SK-N-MC (cell line): ENCODE results near the gene DENND5B.
"Not testable (repeated sequence)": the region's sequence is repeated elsewhere in the genome, so short reads cannot be mapped to it uniquely, and the experiment has no call there.

ENCODE experiments used
- DNase-seq: peaks from one replicate; pipeline ENCODE4 v3.0.0-alpha.2; 2011; ENCODE audit warnings: low read depth, low spot score
- H3K27ac ChIP-seq: fragments of 200-600 bp; sonication (generic); 2 replicates; pipeline ENCODE4 v1.5.1; 2016; ENCODE audit warnings: mixed run types
- H3K36me3 ChIP-seq: fragments of 200-600 bp; sonication (generic); 2 replicates; pipeline ENCODE4 v1.6.1; 2017; ENCODE audit warnings: antibody characterized with exemption, low read length, mixed read lengths; ENCODE audit not compliant: insufficient read depth
- H3K4me3 ChIP-seq: fragments of 200-600 bp; sonication (generic); 2 replicates; pipeline ENCODE4 v1.5.1; 2016
- H3K9ac ChIP-seq: fragments of 200-600 bp; sonication (generic); 2 replicates; pipeline ENCODE4 v1.8.0; 2017; ENCODE audit warnings: mixed run types, mixed read lengths; ENCODE audit not compliant: insufficient read length
- H3K9me3 ChIP-seq: fragments of 200-600 bp; sonication (generic); 2 replicates; pipeline ENCODE4 v1.6.1; 2017; ENCODE audit warnings: low read depth, mild to moderate bottlenecking, antibody characterized with exemption, low read length, moderate library complexity, mixed read lengths
- EZH2 ChIP-seq: fragments of 200-600 bp; sonication (generic); IDR thresholded peaks from one replicate; pipeline ENCODE4 v1.6.1; 2017; ENCODE audit warnings: antibody characterized with exemption
- FOXP2 ChIP-seq: optimal IDR thresholded peaks from 2 replicates; pipeline ENCODE3; 2011; ENCODE audit warnings: mild to moderate bottlenecking, moderate library complexity; ENCODE audit not compliant: insufficient read depth; ENCODE audit errors: extremely low read length, control extremely low read depth
- POLR2AphosphoS5 ChIP-seq: IDR thresholded peaks from 2 replicates; pipeline ENCODE4 v1.6.1; 2012; ENCODE audit warnings: mild to moderate bottlenecking, low read depth, low read length, borderline replicate concordance

DENND5B gene

DNA sequence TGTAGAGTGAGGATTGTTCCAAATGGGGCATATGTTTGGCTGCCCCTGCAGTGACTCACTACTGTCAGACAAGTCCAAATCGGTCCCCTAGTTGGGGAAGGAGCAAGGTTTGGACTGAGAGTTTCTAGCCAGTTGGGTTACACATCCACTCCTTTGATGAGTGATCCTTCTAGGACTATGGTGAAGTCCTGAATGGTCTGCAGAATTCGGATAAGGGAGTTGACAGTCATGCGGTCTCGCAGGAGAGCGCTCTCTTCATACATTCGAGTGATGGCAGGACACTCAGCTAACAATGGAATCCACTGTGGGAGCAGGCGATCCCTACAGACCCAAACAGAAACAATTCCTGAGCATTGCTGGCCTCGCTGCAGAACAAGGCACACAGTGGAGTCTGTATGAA is 203.5 kb downstream of the DENND5B start:
- Histone ChIP-seq H3K4me3 (no peak overlapping the region), H3K9ac (no peak overlapping the region), H3K9me3 (no peaks in the 10 kb centered on the region), H3K36me3 (no peaks in the 10 kb centered on the region), H3K27ac (no peak overlapping the region)
- TF ChIP-seq EZH2 = no peak
- no peak for TF ChIP-seq POLR2AphosphoS5
- TF ChIP-seq FOXP2 = no peak
- DNase-seq = no peak

DNA sequence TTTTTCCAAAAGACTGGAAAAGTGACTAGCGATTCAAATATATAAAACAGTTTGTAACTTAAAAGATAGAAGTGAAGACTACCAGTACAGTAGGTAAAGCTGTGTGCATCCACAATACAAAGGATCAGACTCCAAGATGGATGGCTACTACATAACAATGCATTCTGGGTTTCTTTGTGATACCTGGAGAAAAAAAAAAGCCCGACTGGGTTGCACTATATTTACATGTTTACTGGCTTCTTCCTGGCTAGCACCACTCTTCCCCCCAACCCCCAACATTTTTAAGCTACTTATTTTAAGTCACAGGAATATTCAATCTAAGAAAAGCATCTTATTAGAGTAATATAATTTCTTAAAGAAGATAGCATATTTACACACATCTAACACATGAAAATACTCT is 203.9 kb downstream of the DENND5B start:
- H3K9ac ChIP-seq = no peak overlapping the region
- TF ChIP-seq EZH2 = no peak
- TF ChIP-seq FOXP2 = no peak
- no peak for TF ChIP-seq POLR2AphosphoS5
- no peak for DNase-seq

DNA sequence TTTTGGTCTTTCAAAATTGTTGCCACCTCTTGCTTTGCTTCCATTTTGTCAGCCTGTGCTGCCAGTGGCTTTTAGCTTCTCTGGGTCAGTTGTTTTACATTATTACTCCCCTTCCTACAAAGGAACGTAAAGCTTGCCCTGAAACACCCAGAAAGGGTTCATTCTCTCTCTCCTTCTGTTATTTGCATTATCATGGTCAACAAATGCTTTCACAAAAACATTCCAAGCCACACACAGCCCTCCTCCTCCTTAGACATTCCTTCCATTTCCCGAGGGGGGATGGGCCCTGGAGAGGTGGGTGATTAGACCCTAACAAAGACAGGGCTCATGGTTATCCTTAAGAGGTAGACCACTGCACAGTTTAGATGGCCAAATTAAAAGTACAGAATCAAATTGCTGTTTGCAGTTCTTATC is 204.6 kb downstream of the DENND5B start:
- no peak overlapping the region for H3K27ac ChIP-seq
- H3K4me3 ChIP-seq = no peak overlapping the region
- no peaks in the 10 kb centered on the region for H3K9me3 ChIP-seq
- TF ChIP-seq POLR2AphosphoS5 (no peak), FOXP2 (no peak), EZH2 (no peak)
- no peak overlapping the region for H3K9ac ChIP-seq
- H3K36me3 ChIP-seq = no peaks in the 10 kb centered on the region
- DNase-seq = no peak

More for the DNA sequence above, 203.9 kb downstream of the DENND5B start:
- Histone ChIP-seq H3K36me3 (no peaks in the 10 kb centered on the region), H3K27ac (no peak overlapping the region), H3K4me3 (no peak overlapping the region), H3K9me3 (no peaks in the 10 kb centered on the region)

DNA sequence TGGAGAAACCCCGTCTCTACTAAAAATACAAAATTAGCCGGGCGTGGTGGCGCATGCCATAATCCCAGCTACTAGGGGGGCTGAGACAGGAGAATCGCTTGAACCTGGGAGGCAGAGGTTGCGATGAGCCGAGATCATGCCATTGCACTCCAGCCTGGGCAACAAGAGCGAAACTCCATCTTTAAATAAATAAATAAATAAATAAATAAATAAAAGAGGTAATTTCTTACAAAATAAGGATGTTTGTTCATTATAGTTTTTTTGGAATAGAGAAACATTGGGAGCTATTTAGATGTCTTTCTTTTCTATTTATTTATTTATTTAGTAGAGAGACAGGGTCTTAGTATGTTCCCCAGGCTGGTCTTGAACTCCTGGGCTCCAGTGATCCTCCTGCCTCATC is 213.7 kb downstream of the DENND5B start:
- not testable (repeated sequence) for H3K36me3 ChIP-seq, DNase-seq, H3K9me3 ChIP-seq, H3K9ac ChIP-seq, H3K27ac ChIP-seq, H3K4me3 ChIP-seq

DNA sequence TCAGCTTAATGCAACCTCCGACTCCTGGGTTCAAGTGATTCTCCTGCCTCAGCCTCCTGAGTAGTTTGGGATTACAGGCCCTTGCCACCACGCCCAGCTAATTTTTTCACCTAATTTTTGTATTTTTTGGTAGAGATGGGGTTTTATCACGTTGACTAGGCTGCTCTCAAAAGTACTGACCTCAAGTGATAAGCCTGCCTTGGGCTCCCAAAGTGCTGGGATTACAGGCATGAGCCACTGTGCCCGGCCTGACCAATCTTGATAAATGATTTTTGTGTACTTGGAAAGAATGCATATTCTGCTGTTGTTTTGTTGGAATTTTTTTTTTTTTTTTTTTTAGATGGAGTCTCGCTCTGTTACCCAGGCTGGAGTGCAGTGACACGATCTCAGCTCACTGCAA is 215.5 kb downstream of the DENND5B start:
- H3K36me3 ChIP-seq, DNase-seq, H3K4me3 ChIP-seq, H3K9me3 ChIP-seq, H3K9ac ChIP-seq, H3K27ac ChIP-seq: not testable (repeated sequence)

DNA sequence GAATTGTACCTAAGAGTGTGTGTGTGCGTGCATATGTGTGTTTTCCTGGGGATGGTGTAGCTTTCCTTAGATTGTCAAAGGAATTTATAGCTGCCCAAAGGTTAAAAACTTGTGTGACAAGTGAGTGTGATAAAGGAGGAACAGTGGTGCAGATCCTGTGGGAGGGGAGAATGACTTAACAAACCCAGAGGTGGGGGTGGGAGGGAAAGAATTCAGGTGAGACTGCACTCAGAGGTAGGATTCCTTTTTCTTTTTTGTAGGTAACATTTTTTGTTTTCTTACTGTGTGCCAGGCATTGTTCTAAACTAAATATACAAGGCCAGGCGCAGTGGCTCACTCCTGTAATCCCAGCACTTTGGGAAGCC is 219.7 kb downstream of the DENND5B start:
- TF ChIP-seq POLR2AphosphoS5 (no peak), EZH2 (no peak), FOXP2 (no peak)
- H3K4me3 ChIP-seq = no peak overlapping the region
- no peak overlapping the region for H3K27ac ChIP-seq
- no peaks in the 10 kb centered on the region for H3K36me3 ChIP-seq
- H3K9me3 ChIP-seq = no peaks in the 10 kb centered on the region
- no peak overlapping the region for H3K9ac ChIP-seq
- no peak for DNase-seq

DNA sequence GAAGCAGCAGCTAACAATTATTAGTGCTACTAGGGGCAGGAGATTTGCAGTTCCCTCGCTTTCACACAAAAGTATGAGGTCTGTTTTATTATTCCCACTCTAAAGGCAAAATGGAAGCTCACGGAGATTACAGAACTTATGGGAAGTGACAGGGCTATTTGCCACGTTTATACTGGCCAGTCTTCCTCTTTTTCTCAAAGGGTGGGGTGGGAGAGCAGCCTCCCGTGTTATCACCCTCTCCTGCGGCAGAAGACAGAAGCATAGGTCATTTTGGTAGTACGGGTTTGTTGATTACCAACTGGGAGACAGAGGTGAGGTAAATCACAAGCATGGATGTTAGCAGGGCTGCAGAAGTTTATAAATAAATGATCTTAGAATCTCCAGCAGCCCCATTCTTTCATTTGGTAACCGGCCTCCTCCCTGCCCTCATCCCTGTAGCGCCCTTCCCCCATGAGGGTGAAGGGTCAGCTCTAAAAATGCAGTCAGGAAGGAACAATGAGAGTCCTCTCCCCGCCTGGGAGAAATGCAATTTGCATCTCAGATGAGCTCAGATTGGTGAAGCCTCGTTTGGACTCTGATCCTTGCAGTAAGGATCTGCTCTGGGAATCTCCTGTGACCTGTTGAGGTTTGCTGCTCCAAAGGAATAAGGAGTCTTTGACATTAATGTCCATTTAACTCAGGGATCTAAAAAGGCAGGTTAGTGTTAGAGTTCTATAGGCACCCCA is 220.2 kb downstream of the DENND5B start:
- no peak overlapping the region for H3K4me3 ChIP-seq
- H3K9ac ChIP-seq = no peak overlapping the region
- DNase-seq = no peak
- no peak overlapping the region for H3K27ac ChIP-seq
- H3K36me3 ChIP-seq = no peaks in the 10 kb centered on the region
- TF ChIP-seq EZH2 (no peak), FOXP2 (no peak)
- H3K9me3 ChIP-seq = no peaks in the 10 kb centered on the region

DNA sequence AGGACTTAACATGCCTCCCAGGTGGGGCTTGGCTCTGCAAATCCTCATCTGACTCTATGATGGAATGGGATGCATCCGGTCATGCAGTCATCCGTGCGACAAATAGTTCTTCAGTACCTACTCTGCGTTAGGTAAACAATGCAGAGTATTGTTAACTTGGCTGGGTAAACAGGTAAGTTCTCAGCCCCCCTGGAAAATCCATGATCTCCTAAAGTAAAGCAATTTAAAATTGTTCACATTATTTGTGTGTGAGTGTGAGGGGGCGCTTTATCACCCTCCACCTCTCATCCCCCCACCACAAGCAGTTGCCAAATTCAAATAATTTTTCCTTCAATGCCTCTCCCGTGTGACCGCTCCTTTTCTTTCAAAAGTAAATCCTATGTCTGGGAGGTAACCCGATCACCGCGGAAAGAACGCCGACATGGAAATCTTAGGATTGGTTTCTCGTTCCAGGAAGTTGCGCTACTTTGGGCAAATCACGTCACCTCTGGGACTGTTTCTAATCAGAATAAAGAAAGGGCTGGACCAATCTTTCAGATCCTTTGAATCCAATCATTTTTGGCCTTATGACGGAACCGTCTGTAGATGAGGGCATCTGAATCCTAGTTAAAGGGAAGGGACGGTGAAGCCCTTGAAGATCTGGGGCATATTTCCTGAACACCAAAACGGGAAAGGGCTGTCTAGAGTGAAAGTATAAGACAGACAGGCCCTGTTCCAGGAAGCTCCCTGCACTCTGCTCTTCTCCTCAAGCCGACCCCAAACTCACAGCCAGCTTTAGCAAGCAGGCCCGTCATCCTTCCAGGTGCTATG is 221.0 kb downstream of the DENND5B start:
- no peaks in the 10 kb centered on the region for H3K36me3 ChIP-seq
- TF ChIP-seq FOXP2 (no peak), POLR2AphosphoS5 (no peak), EZH2 (no peak)
- no peak overlapping the region for H3K4me3 ChIP-seq
- no peak for DNase-seq
- no peak overlapping the region for H3K27ac ChIP-seq
- no peak overlapping the region for H3K9ac ChIP-seq
- H3K9me3 ChIP-seq = no peaks in the 10 kb centered on the region
